ENCODE measurements around the gene ACTR2. TPM values are rescaled to one million over a fixed set of nuclear protein-coding genes. Genes with fewer than 3 reads are reported as not detected.

The ACTR2 gene
- total RNA-seq, 4 donors from 2014 or later = 58.6 to 86.1 (median 80.0) TPM

DNA sequence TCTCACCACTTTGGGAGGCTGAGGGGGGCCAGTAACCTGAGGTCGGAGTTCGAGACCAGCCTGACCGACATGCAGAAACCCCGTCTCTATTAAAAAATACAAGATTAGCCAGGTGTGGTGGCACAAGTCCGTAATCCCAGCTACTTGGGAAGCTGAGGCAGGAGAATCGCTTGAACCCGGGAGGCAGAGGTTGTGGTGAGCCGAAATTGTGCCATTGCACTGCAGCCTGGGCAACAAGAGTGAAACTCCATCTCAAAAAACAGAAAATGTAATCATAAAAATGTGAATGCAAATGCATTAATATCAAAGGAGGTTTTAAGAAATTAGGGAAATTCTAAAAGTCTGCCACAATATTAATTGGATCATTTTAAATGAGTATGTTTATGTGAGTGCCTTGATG is 45.7 kb downstream of the ACTR2 start:
- no peaks in the 10 kb centered on the region for H3K9me3 ChIP-seq
- H3K4me3 ChIP-seq = no peak overlapping the region
- no peak for DNase-seq (ENCODE audit: low spot score in 2 of 2)
- no peaks in the 10 kb centered on the region for H3K27me3 ChIP-seq
- no peak overlapping the region for H3K27ac ChIP-seq
- peaks cover 0 to 23% (median 2%) of the 10 kb centered on the region in 3 donors for H3K36me3 ChIP-seq
- TF ChIP-seq EP300 (IDR thresholded peaks at IDR 0.05) = no peak
- no peak for TF ChIP-seq POLR2A (IDR thresholded peaks at IDR 0.05)
- TF ChIP-seq, protein P1, sequence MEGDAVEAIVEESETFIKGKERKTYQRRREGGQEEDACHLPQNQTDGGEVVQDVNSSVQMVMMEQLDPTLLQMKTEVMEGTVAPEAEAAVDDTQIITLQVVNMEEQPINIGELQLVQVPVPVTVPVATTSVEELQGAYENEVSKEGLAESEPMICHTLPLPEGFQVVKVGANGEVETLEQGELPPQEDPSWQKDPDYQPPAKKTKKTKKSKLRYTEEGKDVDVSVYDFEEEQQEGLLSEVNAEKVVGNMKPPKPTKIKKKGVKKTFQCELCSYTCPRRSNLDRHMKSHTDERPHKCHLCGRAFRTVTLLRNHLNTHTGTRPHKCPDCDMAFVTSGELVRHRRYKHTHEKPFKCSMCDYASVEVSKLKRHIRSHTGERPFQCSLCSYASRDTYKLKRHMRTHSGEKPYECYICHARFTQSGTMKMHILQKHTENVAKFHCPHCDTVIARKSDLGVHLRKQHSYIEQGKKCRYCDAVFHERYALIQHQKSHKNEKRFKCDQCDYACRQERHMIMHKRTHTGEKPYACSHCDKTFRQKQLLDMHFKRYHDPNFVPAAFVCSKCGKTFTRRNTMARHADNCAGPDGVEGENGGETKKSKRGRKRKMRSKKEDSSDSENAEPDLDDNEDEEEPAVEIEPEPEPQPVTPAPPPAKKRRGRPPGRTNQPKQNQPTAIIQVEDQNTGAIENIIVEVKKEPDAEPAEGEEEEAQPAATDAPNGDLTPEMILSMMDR (IDR thresholded peaks at IDR 0.05) = no peak
- peaks cover 0 to 22% (median 0%) of the 10 kb centered on the region in 4 donors for H3K4me1 ChIP-seq
- WGBS, 2 donors = 92 to 96% methylated on average over 8 of the region's 8 CpGs

DNA sequence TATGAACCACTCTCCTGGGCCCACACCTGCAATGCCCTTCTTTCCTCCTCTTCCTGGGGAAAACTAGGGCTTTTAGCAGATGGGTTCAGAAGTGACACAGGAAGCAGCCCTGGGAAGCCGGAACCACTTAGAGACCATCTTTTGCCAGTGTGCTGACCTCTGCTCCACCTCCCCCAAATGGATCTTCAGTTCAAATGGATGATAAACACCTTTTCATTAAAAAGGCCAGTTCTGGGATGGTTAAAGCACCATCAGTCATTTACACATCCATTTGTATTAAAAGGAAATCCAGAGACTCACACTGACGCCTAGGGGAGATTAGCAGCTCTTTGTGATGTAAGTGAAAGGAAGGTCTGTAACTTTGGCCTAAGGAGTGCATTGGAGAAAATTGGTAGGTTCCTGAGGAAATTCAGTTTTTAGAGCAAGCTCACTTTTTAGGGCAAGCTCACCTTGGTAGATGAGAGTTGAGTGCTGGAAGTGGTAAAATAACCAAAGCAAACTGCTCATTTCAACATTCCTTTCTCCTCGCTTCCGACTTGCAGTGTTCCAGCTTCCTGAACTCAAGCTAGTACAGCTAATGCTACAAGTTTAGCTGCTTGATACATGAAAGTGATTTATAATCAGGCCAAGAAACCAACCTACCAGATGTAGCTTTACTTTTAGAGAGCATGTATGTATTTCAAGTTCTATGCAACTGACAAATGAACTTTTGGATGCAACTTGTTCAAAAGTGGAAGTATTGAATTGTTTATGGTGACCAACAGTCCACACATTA is 47.7 kb downstream of the ACTR2 start:
- H3K9me3 ChIP-seq = no peaks in the 10 kb centered on the region
- H3K36me3 ChIP-seq = peaks cover 0 to 23% (median 2%) of the 10 kb centered on the region in 3 donors
- no peak overlapping the region for H3K4me3 ChIP-seq
- TF ChIP-seq POLR2A (IDR thresholded peaks at IDR 0.05) (no peak), EP300 (IDR thresholded peaks at IDR 0.05) (no peak)
- TF ChIP-seq, protein P1 (IDR thresholded peaks at IDR 0.05) = no peak
- peaks cover 0 to 14% (median 3%) of the 10 kb centered on the region in 4 donors for H3K4me1 ChIP-seq
- WGBS, 2 donors = 56 to 72% methylated on average over 4 of the region's 4 CpGs
- no peak overlapping the region for H3K27ac ChIP-seq
- H3K27me3 ChIP-seq = no peaks in the 10 kb centered on the region
- DNase-seq (ENCODE audit: low spot score in 2 of 2) = no peak

DNA sequence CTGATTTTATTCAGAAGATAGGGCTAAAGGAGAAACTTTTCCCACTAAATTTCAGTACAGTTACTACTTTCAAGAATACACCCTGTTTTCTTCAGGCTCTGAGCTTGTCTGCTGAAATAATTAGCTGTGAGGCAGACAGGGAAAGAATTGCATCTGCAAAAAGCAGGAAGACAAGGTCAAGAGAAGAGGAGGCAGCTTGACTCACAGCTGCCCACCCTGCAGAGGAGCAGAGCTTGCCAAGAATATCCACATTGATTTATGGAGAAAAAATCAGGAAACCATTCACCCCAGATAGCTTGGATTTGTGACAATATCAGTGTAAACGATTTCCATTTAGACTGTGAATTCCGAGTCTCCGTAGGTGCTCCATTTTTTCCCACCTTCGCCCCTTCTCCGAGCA is 49.0 kb downstream of the ACTR2 start:
- Histone ChIP-seq H3K36me3 (peaks cover 0 to 19% (median 2%) of the 10 kb centered on the region in 3 donors), H3K4me1 (peaks cover 0 to 18% (median 4%) of the 10 kb centered on the region in 4 donors), H3K27me3 (no peaks in the 10 kb centered on the region), H3K9me3 (no peaks in the 10 kb centered on the region), H3K4me3 (no peak overlapping the region), H3K27ac (no peak overlapping the region)
- DNase-seq (ENCODE audit: low spot score in 2 of 2) = no peak
- WGBS, 2 donors = 38 to 45% methylated on average over 5 of the region's 5 CpGs
- TF ChIP-seq, protein P1 (IDR thresholded peaks at IDR 0.05) = no peak

DNA sequence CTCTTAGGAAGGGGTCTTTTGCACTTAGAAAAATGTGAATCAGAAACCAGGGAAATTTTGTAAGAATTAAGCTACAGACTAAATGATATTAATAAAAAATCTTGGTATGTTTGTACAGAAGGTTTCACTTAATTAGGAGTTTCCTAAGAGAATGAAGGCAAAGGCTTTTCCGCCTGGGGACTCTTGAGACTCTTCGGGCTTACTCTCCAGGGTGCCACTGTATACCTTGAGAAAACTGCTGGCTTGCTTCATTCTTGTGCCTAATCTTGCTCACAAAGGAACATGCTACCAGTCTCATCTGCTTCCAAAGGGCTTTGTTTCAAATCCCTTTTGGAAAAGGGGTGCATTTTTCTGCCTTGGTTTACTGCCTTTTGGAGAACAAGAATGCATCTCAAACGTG is 49.5 kb downstream of the ACTR2 start:
- no peaks in the 10 kb centered on the region for H3K27me3 ChIP-seq
- H3K9me3 ChIP-seq = no peaks in the 10 kb centered on the region
- peaks cover 0 to 23% (median 5%) of the 10 kb centered on the region in 4 donors for H3K4me1 ChIP-seq
- peaks cover 0 to 14% (median 0%) of the 10 kb centered on the region in 3 donors for H3K36me3 ChIP-seq
- TF ChIP-seq, protein P1 (IDR thresholded peaks at IDR 0.05) = no peak
- no peak for TF ChIP-seq EP300 (IDR thresholded peaks at IDR 0.05)
- TF ChIP-seq POLR2A (IDR thresholded peaks at IDR 0.05) = no peak
- no peak overlapping the region for H3K27ac ChIP-seq
- 52 to 55% methylated on average over 3 of the region's 3 CpGs for WGBS, 2 donors
- H3K4me3 ChIP-seq = no peak overlapping the region
- DNase-seq (ENCODE audit: low spot score in 2 of 2) = no peak

DNA sequence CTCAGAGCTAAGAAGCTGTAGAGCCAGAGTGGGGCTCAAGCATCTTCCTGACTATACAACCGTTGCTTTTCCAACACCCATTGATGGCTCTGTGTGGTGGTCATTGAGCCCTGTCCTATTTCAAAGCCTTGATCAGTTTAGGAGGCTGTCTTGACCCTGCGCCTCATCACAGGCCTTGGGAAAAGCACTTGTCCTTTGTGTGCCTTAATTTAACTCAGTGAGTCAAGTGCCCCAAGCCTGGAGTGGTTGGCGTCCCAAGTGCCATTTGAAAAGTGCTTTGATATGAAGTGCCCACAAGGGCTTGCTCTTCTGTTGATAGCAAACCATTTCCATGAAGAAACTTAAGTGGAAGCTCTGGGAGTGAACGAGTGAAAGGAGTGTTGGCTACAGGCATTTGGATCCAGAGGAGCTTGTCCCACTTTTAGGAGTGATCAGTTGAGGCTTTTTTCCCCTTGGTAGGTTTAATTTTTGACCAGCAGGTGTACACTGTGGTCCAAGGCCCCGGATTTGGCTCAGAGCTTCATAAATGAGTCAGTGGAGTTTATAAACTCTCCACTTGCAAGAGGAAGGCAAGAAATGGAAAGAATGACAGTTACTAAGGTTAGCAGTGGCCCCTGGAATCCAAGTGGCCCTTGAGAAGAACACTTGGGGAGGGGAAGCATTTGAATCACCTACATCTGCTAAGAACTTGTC is 50.3 kb downstream of the ACTR2 start:
- Histone ChIP-seq H3K27me3 (no peaks in the 10 kb centered on the region), H3K4me1 (peaks cover 0 to 32% (median 5%) of the 10 kb centered on the region in 4 donors), H3K9me3 (no peaks in the 10 kb centered on the region), H3K27ac (no peak overlapping the region), H3K36me3 (peaks cover 0 to 6% (median 0%) of the 10 kb centered on the region in 3 donors), H3K4me3 (no peak overlapping the region)
- no peak for DNase-seq (ENCODE audit: low spot score in 2 of 2)
- 75 to 77% methylated on average over 5 of the region's 5 CpGs for WGBS, 2 donors
- TF ChIP-seq POLR2A (IDR thresholded peaks at IDR 0.05) (no peak), EP300 (IDR thresholded peaks at IDR 0.05) (no peak)
- TF ChIP-seq, protein P1 (IDR thresholded peaks at IDR 0.05) = no peak

All from tibial nerve (tissue), 4 donors.